GM19328 (cell line): ENCODE data around the gene BSPRY.
"Not testable (repeated sequence)": the region's sequence is repeated elsewhere in the genome, so short reads cannot be mapped to it uniquely, and the experiment has no call there.

Experiments
- ATAC-seq: cut with Tn5 transposase; IDR thresholded peaks from one replicate; pipeline ENCODE4 v1.9.1; 2021; ENCODE audit warnings: mild to moderate bottlenecking, moderate library complexity; ENCODE audit not compliant: unreplicated experiment

BSPRY gene

DNA sequence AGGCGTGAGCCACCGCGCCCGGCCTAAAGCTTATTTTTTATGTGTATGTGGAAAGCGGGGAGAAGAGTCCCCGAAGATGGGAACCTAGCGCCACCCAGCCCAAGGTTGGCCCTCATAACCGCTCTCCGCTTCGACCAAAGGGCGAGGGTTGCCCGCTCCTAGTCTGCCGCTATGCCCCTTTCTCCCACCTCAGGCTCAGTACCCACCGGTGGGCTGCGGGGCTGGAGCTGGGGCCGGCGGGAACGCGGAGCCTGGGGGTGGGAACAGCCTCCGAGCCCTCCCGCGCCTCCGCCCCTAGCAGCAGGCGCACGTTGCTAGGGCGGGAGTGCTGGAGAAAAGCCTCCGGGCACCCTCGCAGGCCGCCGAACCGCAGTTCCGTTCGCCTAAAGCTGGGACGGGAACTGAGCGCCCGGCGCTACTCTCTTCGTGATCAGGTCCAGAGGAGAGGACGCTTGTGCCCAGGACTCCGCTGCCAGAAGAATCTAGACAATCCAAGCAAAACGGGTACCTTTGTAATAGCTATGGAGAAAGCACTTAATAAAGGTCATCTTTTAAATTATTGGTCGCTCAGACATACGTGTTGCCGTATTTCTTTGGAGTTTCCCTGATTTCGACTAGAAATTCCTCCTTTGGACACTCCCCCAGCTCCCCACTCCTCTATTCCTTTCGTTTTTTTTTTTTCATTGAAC, 9.2 kb upstream of the BSPRY start, which contains the start of gene WDR31:
Gene WDR31, minus strand, starts transcription at position 265 of the 689 bp plus-strand sequence. CDS start 8,253 bp downstream, outside the sequence.
- ATAC-seq: peak; percentile 97

GRCh38 chr9:113341712-113342410, 7.5 kb upstream of the BSPRY start:
- no peak for ATAC-seq

DNA sequence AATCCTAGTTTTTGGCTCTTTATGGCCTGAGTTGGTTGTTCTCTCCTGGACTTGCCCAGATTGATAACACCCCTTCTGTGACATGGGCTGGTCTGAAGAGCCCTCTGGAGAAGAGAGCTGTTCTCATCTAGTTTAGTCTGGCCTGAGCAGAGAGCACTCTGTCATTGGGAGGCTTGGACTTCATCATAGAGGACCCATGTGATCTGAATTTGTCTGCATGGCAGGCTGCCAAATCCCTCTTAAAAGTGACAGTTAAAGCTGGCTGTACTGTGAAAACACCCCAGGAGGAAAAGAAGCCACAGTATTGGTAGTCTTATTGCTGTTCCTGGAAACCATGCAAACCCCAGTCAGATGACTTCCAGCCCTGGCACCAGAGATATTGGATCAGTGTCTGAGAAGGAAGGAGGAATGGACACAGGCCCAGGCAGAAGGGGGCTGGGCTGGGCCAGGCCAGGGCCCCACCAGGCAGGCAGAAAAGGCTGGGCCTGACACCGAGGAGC, 5.6 kb upstream of the BSPRY start:
- no peak for ATAC-seq

- no peak for ATAC-seq
Measured at GRCh38 chr9:113345190-113345589, 4.2 kb upstream of the BSPRY start.

DNA sequence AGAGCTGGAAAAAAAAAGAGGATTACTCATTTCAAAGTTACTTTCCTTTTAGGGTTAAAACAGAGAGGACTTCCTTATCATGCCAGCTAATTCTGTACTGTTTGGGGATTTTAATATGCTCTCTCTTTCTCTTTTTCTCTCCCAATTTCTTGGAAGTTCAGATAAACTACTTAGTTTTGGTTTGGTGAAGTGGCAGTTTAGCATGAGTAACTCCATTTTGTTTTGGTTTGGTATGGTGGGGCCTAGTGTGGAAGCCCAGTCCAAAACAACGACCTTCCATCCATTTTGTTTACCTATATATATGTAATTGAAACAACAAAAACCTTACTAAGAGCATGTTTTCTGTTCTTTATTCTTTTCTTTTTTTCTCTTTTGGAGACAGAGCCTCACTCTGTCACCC, 3.7 kb upstream of the BSPRY start:
- no peak for ATAC-seq

DNA sequence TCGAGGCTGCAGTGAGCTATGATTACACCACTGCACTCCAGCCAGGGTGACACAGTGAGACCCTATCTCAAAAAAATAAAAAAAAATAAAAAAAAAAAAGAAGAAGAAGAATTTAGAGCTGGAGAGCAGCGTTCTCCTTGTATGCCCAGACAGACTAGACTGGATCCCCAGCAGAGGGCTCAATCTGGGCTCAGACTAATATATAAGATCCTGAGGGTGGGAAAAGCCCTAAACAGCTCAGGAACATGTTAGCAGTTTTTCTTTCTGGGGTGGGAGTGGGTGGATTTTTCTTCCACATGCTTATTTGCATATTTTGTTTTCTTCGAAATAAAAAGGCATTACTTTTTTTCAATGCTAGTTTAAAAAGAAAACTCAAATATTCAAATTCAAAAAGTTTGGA, 904 bp upstream of the BSPRY start:
- ATAC-seq: no peak

DNA sequence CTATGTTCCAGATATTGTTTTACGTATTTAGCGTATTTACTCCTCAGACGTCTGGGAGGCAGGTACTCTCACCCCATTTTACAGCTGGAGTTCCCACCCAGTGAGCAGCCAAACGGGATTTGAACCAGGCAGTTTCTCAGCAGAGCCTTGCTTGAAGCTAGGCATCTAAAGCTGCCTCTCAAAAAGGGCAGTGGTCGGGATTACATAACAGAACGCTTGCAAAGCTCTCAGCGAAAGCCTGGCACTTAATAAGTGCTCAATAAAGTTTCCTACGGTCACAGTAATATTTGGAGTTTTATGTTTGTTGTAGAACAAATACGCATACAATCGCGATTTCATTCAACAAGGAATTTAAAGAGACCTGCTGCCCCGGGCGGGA, 286 bp upstream of the BSPRY start:
- ATAC-seq: no peak

- ATAC-seq: no peak
Measured at GRCh38 chr9:113350107-113350661, 843 bp downstream of the BSPRY start.

DNA sequence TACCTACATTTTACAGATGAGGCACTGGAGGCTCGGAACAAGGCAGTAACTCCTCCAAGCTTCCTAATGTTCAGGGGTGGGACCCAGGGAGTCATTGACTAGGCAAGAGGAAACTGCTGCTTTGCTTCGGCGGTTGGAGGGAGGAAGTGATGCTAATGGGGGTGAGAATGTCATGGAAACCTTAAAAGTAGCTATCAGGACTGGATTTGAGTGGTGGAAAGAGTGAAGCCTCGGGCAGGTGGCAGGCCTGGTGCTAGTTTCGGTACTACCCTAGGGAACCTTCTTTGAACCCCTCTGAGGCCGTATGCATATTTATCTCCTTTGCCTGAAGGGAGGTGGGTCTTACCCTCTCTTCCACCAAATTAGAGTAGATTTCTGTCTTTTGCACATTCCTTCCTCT, 1.6 kb downstream of the BSPRY start:
- no peak for ATAC-seq

DNA sequence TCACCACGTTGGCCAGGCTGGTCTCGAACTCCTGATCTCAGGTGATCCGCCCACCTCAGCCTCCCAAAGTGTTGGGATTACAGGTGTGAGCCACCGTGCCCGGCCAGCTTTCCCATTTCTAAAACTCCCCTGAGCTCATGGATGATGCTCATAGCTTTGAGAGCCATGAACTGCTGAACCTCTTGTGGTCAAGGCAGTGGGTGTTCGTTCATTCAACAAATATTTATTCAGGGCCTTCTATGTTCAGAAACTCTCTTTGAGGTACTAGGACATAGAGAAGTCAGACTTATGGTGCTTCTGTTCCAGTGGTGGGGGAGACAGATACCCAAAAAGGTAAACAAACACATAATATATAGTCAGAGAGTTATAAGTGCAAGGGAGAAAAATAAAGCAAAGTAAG, 2.7 kb downstream of the BSPRY start:
- ATAC-seq: no peak

DNA sequence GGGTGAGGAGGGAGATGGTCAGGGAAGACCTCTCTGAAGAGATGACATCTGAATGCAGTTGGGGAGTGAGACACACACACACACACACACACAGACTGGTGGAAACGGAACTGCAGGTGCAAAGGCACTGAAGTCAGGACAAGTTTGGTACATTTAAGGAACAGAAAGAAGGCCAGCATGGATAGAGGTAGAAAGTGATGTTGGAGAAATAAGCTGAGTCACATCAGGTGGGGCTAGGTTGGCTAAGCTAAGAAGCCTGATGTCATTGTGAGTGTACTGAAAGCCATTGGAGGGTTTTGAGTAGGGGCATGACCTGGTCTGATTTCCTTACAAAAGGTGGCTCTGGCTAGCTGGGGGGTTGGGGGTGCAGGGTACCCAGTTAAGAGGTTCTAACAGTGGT, 3.1 kb downstream of the BSPRY start:
- no peak for ATAC-seq

DNA sequence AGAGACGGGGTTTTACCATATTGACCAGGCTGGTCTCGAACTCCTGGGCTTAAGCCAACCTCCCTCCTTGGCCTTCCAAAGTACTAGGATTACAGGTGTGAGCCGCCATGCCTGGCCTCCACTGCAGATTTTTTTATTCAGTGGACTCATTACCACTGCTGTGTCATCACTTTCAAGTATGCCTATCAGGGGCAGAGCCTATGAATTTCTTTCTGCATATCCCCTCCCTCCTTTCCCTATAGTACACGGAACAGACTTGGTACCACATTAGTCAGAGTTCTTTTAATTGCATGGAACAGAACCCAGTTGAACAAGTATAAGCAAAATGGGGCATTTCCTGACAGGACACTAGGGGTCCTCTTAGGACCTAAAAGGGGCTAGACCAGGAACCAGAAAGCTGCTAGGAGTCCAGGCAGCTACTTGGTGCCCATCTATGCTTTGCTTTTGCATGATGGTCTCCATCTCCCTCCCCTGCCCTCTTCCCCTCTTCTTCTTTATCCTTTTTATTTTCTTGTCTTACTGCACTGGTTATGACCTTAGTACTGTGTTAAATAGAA, 5.8 kb downstream of the BSPRY start:
- no peak for ATAC-seq

GRCh38 chr9:113356686-113357292, 7.4 kb downstream of the BSPRY start:
- ATAC-seq: no peak

DNA sequence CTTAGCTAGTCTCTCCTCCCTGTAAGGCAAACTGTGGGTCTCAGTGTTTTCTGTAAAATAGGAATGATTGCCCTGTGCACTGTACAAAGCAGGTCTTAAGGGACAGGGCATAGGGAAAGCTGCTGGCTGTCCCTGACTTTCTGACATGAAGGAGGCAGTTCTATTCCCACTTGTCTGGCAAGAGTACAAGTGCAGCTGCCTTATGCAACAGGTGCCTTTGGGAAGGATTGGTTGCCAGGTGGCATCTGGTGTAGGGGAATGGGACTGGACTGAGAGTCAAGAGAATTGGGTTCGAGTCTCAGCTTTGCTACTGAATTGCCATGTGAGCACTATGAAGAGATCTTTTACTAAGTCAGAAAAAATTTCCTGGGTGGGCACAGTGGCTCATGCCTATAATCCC, 10.0 kb downstream of the BSPRY start:
- no peak for ATAC-seq

DNA sequence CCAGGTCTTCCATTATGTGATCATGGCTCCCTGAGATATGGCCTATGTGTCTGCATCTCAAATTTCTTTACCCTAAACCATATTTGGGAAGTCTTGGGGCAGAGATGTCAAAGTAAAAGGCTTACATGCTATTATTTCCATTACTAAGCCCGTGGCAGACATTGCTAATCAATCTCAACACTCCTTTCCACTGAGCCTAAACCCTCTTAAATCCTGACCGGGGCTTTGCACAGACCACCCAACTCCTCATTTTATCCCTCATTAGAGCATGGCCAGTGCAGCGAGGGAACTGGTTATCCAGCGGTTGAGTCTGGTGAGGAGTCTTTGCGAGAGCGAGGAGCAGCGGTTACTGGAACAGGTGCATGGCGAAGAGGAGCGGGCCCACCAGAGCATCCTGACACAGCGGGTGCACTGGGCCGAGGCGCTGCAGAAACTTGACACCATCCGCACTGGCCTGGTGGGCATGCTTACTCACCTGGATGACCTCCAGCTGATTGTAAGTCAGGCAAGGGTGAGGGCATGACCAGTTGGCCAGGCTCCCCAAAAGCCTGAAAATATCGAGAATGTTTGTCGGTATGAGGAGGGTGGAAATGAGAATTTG, 11.0 kb downstream of the BSPRY start:
- ATAC-seq: no peak

GRCh38 chr9:113361304-113362018, 12.1 kb downstream of the BSPRY start:
- no peak for ATAC-seq

GRCh38 chr9:113363336-113363735, 14.0 kb downstream of the BSPRY start:
- ATAC-seq: no peak

DNA sequence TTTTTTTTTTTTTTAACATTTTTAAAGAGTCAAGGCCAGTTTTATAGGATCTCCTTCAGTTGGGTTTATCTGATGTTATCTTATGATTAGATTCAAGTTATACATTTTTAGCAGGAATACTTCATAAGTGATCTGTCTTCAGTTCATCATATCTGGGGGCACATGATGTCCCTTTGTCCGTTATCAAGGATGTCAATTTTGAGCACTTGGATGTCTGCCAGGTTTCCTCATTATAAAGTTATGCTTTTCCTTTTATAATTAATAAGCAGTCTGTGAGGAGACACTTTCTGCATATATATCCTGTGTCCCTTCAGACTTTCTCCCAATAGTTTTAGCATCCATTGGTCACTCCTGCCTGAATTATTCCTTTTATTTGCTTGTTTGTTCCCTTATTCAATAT, 15.6 kb downstream of the BSPRY start:
- ATAC-seq: no peak

DNA sequence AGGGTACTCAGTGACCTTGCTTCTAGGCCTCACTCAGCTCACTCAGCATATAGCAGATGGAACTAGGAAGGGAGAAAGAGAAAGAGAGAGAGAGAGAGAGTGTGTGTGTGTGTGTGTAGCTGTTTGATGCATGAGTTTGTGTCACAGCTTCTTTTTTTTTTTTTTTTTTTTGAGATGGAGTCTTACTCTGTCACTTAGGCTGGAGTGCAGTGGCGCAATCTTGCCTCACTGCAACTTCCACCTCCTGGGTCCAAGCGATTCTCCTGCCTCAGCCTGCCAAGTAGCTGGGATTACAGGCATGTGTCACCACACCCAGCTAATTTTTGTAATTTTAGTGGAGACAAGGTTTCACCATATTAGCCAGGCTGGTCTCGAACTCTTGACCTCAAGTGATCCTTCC, 16.3 kb downstream of the BSPRY start:
- not testable (repeated sequence) for ATAC-seq

DNA sequence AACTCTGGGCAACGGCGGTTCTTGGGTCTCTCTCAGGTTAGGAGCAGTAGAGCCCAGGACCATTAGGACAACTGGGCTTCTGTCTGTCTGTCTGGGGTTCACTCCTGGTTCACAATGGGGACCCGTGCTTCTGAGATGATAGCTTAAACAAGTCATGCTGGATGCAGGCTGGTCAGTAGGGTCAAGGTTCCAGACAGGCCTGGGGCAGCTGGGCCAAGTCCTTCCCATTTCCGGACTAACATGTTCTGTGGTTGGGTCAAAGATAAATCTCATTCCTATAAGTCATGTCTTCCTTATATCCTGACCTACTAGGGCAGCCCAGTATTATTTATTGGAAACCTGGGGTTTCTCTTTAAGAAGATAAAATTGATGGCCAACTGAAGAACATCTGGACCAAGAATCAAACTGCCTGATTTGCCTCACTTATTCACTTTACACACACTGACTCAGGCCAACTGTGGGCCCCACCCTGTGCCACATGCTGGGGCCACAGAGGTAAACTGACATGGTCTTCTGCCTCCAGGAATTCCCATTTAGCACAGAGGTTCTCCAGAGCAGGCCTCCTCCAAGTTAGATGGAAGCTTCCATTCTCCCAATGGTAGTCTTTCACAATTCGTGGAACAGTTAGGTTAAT, 19.1 kb downstream of the BSPRY start:
- ATAC-seq: no peak
